HG02981 (cell line): Measurements from ENCODE around the gene NGLY1.

ENCODE experiments used
- ATAC-seq: cut with Tn5 transposase; IDR thresholded peaks from one replicate; pipeline ENCODE4 v1.9.1; 2021; ENCODE audit warnings: mild to moderate bottlenecking, moderate library complexity; ENCODE audit not compliant: unreplicated experiment

NGLY1 gene

GRCh38 chr3:25785826-25786225, 2.6 kb upstream of the NGLY1 start:
- ATAC-seq = no peak

GRCh38 chr3:25784971-25785370, 1.7 kb upstream of the NGLY1 start:
- ATAC-seq = no peak

- ATAC-seq = peak; percentile 18
Measured at GRCh38 chr3:25783661-25784512, 644 bp upstream of the NGLY1 start.

- ATAC-seq = no peak
Measured at GRCh38 chr3:25782636-25782937, 656 bp downstream of the NGLY1 start.

- peak; percentile 56 for ATAC-seq
Measured at GRCh38 chr3:25781758-25782594, 1.3 kb downstream of the NGLY1 start.

GRCh38 chr3:25781145-25781757, 2.0 kb downstream of the NGLY1 start:
- no peak for ATAC-seq

- no peak for ATAC-seq
Measured at GRCh38 chr3:25780618-25781017, 2.6 kb downstream of the NGLY1 start.

GRCh38 chr3:25775936-25776335, 7.3 kb downstream of the NGLY1 start:
- peak; percentile 73 for ATAC-seq

- peak; percentile 95 for ATAC-seq
Measured at GRCh38 chr3:25768851-25769250, 14.4 kb downstream of the NGLY1 start.

- ATAC-seq = no peak
Measured at GRCh38 chr3:25751725-25752124, 31.5 kb downstream of the NGLY1 start.

- no peak for ATAC-seq
Measured at GRCh38 chr3:25751048-25751447, 32.2 kb downstream of the NGLY1 start.

- ATAC-seq = no peak
Measured at GRCh38 chr3:25749031-25749581, 34.1 kb downstream of the NGLY1 start.

- ATAC-seq = no peak
Measured at GRCh38 chr3:25748189-25748588, 35.1 kb downstream of the NGLY1 start.

- ATAC-seq = no peak
Measured at GRCh38 chr3:25747033-25747432, 36.2 kb downstream of the NGLY1 start.

GRCh38 chr3:25744470-25744869, 38.8 kb downstream of the NGLY1 start:
- no peak for ATAC-seq

GRCh38 chr3:25728101-25728500, 55.1 kb downstream of the NGLY1 start:
- no peak for ATAC-seq

- ATAC-seq = no peak
Measured at GRCh38 chr3:25727316-25727715, 55.9 kb downstream of the NGLY1 start.

- no peak for ATAC-seq
Measured at GRCh38 chr3:25725810-25726209, 57.4 kb downstream of the NGLY1 start.

GRCh38 chr3:25724948-25725645, 58.1 kb downstream of the NGLY1 start:
- no peak for ATAC-seq

- ATAC-seq = peak; percentile 53
Measured at GRCh38 chr3:25723802-25724201, 59.4 kb downstream of the NGLY1 start.

- no peak for ATAC-seq
Measured at GRCh38 chr3:25719321-25719720, 63.9 kb downstream of the NGLY1 start.
